ENCODE data around the gene VSNL1.

The VSNL1 gene

GRCh38 chr2:17672583-17673317 is 132.3 kb downstream of the VSNL1 start:
- no peak for DNase-seq
- TF ChIP-seq GATA1 (IDR thresholded peaks at IDR 0.05; ENCODE audit: low read depth, low read length) (no peak), POLR2A (IDR thresholded peaks at IDR 0.05; ENCODE audit: low read length) (no peak)

GRCh38 chr2:17674817-17675216 is 134.3 kb downstream of the VSNL1 start:
- no peak for DNase-seq
- TF ChIP-seq GATA1 (IDR thresholded peaks at IDR 0.05; ENCODE audit: low read depth, low read length) (no peak), POLR2A (IDR thresholded peaks at IDR 0.05; ENCODE audit: low read length) (no peak)

GRCh38 chr2:17680119-17680518 is 139.6 kb downstream of the VSNL1 start:
- DNase-seq = no peak
- TF ChIP-seq POLR2A (IDR thresholded peaks at IDR 0.05; ENCODE audit: low read length) (no peak), GATA1 (IDR thresholded peaks at IDR 0.05; ENCODE audit: low read depth, low read length) (no peak)

- no peak for TF ChIP-seq POLR2A (IDR thresholded peaks at IDR 0.05; ENCODE audit: low read length)
- no peak for TF ChIP-seq GATA1 (IDR thresholded peaks at IDR 0.05; ENCODE audit: low read depth, low read length)
- DNase-seq = no peak
These were observed 141.8 kb downstream of the VSNL1 start for GRCh38 chr2:17682098-17682857.

- TF ChIP-seq POLR2A (IDR thresholded peaks at IDR 0.05; ENCODE audit: low read length) (no peak), GATA1 (IDR thresholded peaks at IDR 0.05; ENCODE audit: low read depth, low read length) (no peak)
- DNase-seq = no peak
These were observed 143.5 kb downstream of the VSNL1 start for GRCh38 chr2:17683981-17684380.

GRCh38 chr2:17688600-17688999 is 148.1 kb downstream of the VSNL1 start:
- no peak for DNase-seq
- TF ChIP-seq GATA1 (IDR thresholded peaks at IDR 0.05; ENCODE audit: low read depth, low read length) (no peak), POLR2A (IDR thresholded peaks at IDR 0.05; ENCODE audit: low read length) (no peak)

- DNase-seq = no peak
- TF ChIP-seq POLR2A (IDR thresholded peaks at IDR 0.05; ENCODE audit: low read length) = no peak
- TF ChIP-seq GATA1 (IDR thresholded peaks at IDR 0.05; ENCODE audit: low read depth, low read length) = no peak
These were observed 148.5 kb downstream of the VSNL1 start for GRCh38 chr2:17689010-17689409.

GRCh38 chr2:17690776-17691175 is 150.3 kb downstream of the VSNL1 start:
- DNase-seq = no peak
- no peak for TF ChIP-seq GATA1 (IDR thresholded peaks at IDR 0.05; ENCODE audit: low read depth, low read length)
- no peak for TF ChIP-seq POLR2A (IDR thresholded peaks at IDR 0.05; ENCODE audit: low read length)
